ENCODE results near the gene MRTFA.

Gene MRTFA

GRCh38 chr22:40452730-40453487 lies 183.6 kb downstream of the MRTFA start:
- DNase-seq: peak in 1 of 2 experiments; percentile 36

- no peak for DNase-seq
These were observed 185.3 kb downstream of the MRTFA start for GRCh38 chr22:40451210-40451609.

- DNase-seq: no peak
These were observed 185.9 kb downstream of the MRTFA start for GRCh38 chr22:40450616-40451015.

GRCh38 chr22:40449676-40450035 lies 186.9 kb downstream of the MRTFA start:
- DNase-seq: peak; percentile 9 to 67

GRCh38 chr22:40446203-40446602 lies 190.3 kb downstream of the MRTFA start:
- no peak for DNase-seq

- DNase-seq: no peak
These were observed 192.2 kb downstream of the MRTFA start for GRCh38 chr22:40444178-40444831.

- DNase-seq: no peak
These were observed 192.8 kb downstream of the MRTFA start for GRCh38 chr22:40443732-40444131.

- DNase-seq: no peak
These were observed 194.6 kb downstream of the MRTFA start for GRCh38 chr22:40441761-40442390.

GRCh38 chr22:40436505-40437431 lies 199.8 kb downstream of the MRTFA start:
- DNase-seq: peak; percentile 6 to 24

- DNase-seq: no peak
These were observed 201.8 kb downstream of the MRTFA start for GRCh38 chr22:40434745-40435144.

- DNase-seq: no peak
These were observed 202.4 kb downstream of the MRTFA start for GRCh38 chr22:40434106-40434505.

- no peak for DNase-seq
These were observed 203.0 kb downstream of the MRTFA start for GRCh38 chr22:40433416-40434090.

- no peak for DNase-seq
These were observed 203.9 kb downstream of the MRTFA start for GRCh38 chr22:40432625-40433024.

GRCh38 chr22:40432157-40432556 lies 204.4 kb downstream of the MRTFA start:
- no peak for DNase-seq

GRCh38 chr22:40430991-40431390 lies 205.5 kb downstream of the MRTFA start:
- DNase-seq: no peak

GRCh38 chr22:40429481-40429880 lies 207.0 kb downstream of the MRTFA start:
- no peak for DNase-seq

- no peak for DNase-seq
These were observed 207.7 kb downstream of the MRTFA start for GRCh38 chr22:40428796-40429195.

- DNase-seq: no peak
These were observed 209.8 kb downstream of the MRTFA start for GRCh38 chr22:40426594-40427333.

GRCh38 chr22:40425082-40425481 lies 211.4 kb downstream of the MRTFA start:
- DNase-seq: no peak

- DNase-seq: no peak
These were observed 212.5 kb downstream of the MRTFA start for GRCh38 chr22:40423882-40424640.

- no peak for DNase-seq
These were observed 213.2 kb downstream of the MRTFA start for GRCh38 chr22:40423310-40423688.
